DOHH2 (cell line): ENCODE data around the gene RAB40B.

Source experiments
- EZH2phosphoT487 ChIP-seq: fragments of 200-600 bp; sonication (generic); IDR thresholded peaks from 2 replicates; pipeline ENCODE4 v1.6.1; 2017; ENCODE audit warnings: borderline replicate concordance, mild to moderate bottlenecking, antibody characterized with exemption, low read length, moderate library complexity, mixed read lengths
- TF ChIP-seq, protein P1 (sequence below): fragments of 200-600 bp; sonication (generic); IDR thresholded peaks from one replicate; pipeline ENCODE4 v1.5.1; 2014; ENCODE audit warnings: antibody characterized with exemption, mild to moderate bottlenecking, low read depth, low read length; ENCODE audit not compliant: poor library complexity, severe bottlenecking

DNA sequence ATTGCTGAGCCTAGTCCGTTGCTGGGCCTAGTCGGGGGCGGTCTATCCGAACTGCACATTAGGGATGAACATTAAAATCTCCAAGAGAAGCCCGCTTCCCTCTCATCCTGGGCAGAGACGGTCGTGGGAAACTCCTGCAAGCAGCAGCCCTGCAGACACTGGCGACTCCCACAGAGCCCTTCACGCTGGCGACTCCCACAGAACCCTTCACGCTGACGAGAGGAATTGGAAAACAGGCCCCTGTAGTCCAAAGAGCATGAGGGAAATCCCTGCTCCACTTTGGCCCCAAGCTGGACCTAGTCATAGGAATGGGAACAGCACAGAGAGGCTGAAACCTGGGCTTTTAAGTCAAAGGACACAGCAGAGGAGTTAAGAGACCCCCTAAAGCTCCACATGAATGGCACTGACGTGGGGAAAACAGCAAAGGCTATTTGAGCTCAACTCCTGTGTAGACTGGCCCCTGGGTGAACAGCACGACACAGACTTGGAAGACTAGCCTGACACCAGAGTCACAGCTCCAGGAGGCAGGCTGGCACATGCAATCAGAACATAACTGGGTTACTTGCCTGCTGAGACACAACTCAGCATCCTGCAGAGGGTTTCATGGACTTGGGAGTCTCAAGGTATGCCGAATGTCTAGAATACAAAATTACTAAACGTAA lies 92.4 kb downstream of the RAB40B start:
- TF ChIP-seq, protein P1, sequence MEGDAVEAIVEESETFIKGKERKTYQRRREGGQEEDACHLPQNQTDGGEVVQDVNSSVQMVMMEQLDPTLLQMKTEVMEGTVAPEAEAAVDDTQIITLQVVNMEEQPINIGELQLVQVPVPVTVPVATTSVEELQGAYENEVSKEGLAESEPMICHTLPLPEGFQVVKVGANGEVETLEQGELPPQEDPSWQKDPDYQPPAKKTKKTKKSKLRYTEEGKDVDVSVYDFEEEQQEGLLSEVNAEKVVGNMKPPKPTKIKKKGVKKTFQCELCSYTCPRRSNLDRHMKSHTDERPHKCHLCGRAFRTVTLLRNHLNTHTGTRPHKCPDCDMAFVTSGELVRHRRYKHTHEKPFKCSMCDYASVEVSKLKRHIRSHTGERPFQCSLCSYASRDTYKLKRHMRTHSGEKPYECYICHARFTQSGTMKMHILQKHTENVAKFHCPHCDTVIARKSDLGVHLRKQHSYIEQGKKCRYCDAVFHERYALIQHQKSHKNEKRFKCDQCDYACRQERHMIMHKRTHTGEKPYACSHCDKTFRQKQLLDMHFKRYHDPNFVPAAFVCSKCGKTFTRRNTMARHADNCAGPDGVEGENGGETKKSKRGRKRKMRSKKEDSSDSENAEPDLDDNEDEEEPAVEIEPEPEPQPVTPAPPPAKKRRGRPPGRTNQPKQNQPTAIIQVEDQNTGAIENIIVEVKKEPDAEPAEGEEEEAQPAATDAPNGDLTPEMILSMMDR, result no peak
- TF ChIP-seq EZH2phosphoT487, result no peak
